Right ventricle myocardium superior (tissue), 1 donor: Measurements from ENCODE around the gene PDPK1. TPM values are rescaled to one million over a fixed set of nuclear protein-coding genes. Genes with fewer than 3 reads are reported as not detected.

Experiments used
- ATAC-seq: fragments of 200-7000 bp; cut with Tn5 transposase; one replicate; pipeline ENCODE4 v1.9.1; 2020; ENCODE audit warnings: mild to moderate bottlenecking; ENCODE audit not compliant: poor library complexity
- DNase-seq: peaks from one replicate; pipeline ENCODE4 v3.0.0-alpha.2; 2020
- intact Hi-C: fragments of 100-400 bp; cut with DNase I; formaldehyde crosslinking; loops from one replicate; pipeline ENCODE4 v1.11.2; 2022
- long read RNA-seq: library from polyadenylated mRNA; unstranded; transcript quantifications from one replicate; pipeline ENCODE4 v2.0.0, GENCODE V29; 2021
- total RNA-seq: library from RNA; stranded (reverse); fragmentation: NEBNext Ultra II Directional; extraction: Animal tissue kit (Norgen Biotek cat#: 25700); gene quantifications from one replicate; pipeline ENCODE4 v1.2.1, GENCODE V29; 2021
- donor health status: DM: no; HTN: yes; CAD: no; lungs with severe emphysema.

Gene PDPK1
- 38.5 TPM for total RNA-seq
- long read RNA-seq, full-length matches to known transcripts, result 9 of 51 reads
- long read RNA-seq, partial matches to known transcripts, result 1 of 51 reads
- long read RNA-seq, other reads (novel, unspliced or antisense), result 41 of 51 reads

DNA sequence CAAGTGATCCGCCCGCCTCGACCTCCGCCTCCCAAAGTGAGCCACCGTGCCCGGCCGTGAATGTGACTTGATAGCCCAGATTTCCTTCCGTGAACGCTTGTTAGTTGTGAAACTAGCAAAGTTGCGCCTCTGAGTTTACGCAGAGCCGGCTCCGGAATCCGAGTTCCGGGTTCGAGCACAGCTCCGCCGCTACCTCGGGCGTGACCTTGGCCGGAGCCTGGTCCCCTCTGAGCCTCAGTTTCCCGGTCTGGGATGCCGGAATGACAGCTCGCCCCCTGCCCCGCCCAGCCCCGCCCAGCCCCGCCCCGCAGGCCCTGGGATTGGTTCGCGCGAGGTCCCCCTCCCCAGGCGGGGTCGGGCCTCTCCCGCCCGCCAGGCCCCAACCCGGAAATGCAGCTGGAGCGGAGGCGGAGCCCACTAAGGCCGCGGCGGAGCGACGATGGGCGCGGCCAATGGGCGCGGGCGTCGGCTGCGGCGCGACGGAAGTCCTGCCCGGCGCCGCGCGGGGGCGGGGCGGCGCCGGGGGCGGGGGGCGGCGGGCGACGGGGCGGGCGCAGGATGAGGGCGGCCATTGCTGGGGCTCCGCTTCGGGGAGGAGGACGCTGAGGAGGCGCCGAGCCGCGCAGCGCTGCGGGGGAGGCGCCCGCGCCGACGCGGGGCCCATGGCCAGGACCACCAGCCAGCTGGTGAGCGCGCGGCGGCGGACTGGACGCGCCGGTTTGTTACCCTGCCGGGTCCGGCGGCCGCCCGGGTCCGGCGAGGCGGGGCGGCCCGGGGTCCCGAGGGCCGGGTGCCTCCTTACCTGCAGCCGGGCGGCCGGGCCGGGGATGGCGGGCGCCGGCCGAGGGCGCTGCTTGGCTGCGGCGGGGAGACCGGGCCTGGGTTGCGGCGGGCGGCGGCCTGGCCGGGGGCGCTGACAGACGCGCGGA is at the start of gene PDPK1:
TSS of gene PDPK1 (plus strand) at position 571 of the 929 bp plus-strand sequence. CDS start at position 663, 92 bp downstream.
- intact Hi-C loops, result no loop called here
- ATAC-seq, result peak; percentile 94
- DNase-seq, result peak; percentile 96

DNA sequence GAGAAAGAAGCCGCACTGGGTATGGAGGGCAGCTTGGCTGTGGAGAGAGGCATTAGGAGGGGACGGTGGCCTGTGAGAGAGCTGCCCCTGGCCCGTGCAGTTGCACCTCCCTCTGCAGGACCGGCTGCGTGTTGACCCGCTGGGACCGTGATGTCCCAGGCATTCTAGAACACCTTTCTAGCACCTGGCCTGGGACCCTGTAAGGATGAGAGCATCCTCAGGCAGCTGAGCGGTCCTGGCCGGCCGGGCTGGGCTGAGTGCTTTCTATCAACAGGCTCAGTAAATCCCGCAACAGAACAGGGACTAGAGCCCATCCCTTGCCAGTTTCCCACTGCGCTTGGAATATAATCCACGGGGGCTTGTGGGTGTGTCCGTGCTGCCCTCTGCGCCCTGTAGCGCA is 48.2 kb upstream of the PDPK1 start:
- DNase-seq, result no peak
- no peak for ATAC-seq
- intact Hi-C loops, result no loop called here

DNA sequence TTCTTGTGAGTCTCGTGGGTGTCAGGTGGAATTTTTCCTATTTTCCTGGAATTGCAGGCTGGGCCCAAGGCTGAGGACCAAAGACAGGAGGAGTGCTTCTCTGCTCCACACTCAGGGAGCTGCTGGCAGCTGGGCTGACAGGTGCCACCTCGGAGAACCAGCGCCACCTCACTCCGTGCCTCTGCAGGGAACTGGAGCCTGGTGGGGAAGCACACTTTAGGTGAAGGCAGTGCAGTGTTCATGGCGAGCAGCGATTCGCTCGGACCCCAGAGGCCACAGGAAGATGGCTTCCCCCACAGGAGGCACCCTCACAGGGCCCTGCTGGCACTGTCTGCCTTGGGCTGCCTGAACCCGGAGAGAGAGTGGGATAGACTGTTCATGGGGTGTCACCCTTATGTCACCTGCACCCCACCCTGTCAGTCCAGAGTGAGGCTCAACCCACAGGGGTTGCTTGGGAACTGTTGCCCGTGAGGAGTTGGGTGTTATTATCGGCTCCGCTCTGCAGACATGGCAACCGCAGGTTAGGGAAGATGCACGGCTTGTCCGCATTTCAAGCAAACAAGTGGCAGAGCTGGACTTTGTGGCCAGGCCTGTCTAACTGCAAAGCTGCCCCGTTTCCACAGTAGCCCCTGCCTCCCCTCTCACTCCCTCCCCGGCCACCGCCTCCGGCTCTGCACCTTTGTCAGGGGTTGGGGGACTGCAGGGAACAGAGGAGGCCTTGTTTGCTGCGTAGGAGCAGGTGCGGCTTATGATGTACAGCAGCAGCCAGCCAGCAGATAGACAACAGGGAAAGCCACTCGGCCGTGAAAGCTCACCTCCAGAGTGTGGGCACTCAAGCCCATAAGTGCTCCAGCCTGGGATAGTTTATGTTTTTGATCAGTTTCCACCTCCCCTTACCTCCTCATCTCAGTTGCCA is 47.4 kb upstream of the PDPK1 start:
- intact Hi-C loops, result no loop called here
- no peak for DNase-seq

DNA sequence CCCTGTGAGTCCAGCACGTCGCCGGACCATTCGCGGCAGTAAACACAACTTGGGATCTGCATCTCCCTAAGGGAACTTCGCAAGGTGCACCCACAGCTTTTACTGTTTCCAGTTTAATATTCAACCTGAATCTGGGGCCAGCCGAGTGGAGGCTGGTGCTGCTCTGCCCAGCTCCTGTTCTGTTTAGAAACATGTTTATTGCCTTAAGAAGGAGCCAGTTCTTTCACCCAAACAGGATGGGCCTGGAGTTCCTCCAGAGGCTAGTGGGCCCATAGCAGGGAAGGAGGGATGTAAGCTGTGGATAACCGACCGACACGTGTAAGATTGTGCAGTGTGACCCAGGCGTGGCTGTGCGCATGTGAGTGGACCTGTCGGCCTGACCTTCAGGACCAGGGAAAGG is 45.5 kb upstream of the PDPK1 start:
- DNase-seq, result no peak
- no peak for ATAC-seq
- intact Hi-C loops, result no loop called here

More for the DNA sequence above, 47.4 kb upstream of the PDPK1 start:
- ATAC-seq, result no peak

DNA sequence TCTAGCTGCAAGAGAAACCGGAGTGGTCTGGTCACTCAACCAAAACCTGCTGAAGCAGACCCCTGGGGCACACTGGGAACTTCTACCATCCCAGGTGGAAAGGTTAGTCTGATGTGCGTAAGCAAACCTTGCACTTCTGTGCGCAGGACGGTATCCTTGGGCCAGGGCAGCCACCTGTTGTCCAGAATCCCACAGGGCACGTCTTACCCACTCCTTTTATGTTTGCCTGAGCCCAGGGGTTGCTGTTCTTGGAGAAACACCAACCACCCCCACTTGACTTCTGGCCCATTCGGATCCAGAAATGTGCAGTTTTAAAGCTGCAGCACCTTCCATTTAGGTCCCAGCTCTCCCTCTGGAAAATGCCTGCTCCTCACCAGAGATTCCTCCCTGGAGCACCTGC is 44.2 kb upstream of the PDPK1 start:
- intact Hi-C loops, result no loop called here
- ATAC-seq (no peak), DNase-seq (no peak)

DNA sequence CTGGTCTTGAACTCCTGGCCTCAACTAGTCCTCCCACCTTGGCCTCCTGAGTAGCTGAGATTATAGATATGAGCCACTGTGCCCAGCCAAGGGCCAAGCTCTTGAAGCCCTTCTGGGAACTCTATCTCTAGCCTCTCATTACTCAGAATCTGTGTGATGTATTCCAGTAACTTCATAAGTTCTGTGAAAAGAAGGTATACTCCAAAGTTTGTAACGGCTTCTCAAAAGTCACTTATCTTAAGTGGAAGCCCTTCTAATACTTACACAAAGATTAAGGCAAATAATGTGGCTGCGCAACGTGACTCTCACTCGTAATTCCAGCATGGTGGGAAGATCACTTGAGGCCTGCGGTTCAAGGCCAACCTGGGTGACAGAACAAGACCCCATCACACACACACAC is 43.2 kb upstream of the PDPK1 start:
- ATAC-seq, result no peak
- intact Hi-C loops, result no loop called here

DNA sequence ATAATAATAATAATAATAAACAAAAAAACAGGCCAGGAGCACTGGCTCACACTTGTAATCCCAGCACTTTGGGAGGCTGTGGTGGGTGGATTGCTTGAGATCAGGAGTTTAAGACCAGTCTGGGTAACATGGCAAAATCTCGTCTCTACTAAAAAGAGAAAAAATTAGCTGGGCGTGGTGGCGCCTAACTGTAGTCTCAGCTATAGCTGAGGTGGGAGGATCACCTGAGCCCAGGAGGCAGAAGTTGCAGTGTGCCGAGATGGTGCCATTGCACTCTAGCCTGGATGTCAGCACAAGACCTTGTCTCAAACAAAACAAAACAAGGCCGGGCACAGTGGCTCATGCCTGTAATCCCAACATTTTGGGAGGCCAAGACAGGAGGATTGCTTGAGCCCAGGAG is 42.8 kb upstream of the PDPK1 start:
- ATAC-seq, result no peak
- no peak for DNase-seq
- intact Hi-C loops, result no loop called here

More for the DNA sequence above, 43.2 kb upstream of the PDPK1 start:
- no peak for DNase-seq

DNA sequence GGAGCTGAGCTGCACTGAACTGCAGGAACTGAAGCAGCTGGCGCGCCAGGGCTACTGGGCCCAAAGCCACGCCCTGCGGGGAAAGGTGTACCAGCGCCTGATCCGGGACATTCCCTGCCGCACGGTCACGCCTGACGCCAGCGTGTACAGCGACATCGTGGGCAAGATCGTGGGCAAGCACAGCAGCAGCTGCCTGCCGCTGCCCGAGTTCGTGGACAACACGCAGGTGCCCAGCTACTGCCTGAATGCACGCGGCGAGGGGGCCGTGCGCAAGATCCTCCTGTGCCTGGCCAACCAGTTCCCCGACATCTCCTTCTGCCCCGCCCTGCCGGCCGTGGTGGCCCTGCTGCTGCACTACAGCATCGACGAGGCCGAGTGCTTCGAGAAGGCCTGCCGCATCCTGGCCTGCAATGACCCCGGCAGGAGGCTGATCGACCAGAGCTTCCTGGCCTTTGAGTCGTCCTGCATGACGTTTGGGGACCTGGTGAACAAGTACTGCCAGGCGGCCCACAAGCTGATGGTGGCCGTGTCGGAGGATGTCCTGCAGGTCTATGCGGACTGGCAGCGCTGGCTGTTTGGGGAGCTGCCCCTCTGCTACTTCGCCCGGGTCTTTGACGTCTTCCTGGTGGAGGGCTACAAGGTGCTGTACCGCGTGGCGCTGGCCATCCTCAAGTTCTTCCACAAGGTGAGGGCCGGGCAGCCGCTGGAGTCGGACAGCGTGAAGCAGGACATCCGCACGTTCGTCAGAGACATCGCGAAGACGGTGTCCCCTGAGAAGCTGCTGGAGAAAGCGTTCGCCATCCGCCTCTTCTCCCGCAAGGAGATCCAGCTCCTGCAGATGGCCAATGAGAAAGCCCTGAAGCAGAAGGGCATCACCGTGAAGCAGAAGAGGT is 41.4 kb upstream of the PDPK1 start:
- intact Hi-C loops, result no loop called here
- ATAC-seq (no peak), DNase-seq (no peak)

DNA sequence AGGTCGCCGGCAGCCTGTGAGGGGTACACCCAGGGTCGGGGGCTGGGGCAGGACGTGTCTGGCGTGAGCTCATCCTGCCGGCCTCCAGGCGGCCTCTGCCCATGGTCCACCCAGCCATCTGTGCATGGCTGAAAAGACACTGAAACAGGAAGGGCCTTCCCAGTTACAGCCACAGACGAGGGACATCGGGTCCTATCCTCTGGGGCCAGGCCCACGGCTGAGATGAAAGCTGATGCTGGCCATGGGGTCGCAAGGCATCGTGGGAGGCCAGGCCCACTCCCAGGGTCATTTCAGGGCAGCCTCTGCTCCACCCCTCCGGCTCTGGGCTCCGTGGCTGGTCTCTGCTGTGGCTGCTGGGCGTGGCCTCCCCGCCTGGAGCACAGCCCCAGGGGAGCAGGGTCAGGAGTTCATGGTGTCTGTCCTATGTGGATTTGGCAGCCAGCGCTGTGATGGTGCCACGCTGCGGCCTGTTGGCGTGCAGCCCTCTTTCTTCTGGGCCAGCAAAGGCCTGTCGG is 40.6 kb upstream of the PDPK1 start:
- intact Hi-C loops, result no loop called here
- DNase-seq (peak; percentile 91), ATAC-seq (peak; percentile 75)

DNA sequence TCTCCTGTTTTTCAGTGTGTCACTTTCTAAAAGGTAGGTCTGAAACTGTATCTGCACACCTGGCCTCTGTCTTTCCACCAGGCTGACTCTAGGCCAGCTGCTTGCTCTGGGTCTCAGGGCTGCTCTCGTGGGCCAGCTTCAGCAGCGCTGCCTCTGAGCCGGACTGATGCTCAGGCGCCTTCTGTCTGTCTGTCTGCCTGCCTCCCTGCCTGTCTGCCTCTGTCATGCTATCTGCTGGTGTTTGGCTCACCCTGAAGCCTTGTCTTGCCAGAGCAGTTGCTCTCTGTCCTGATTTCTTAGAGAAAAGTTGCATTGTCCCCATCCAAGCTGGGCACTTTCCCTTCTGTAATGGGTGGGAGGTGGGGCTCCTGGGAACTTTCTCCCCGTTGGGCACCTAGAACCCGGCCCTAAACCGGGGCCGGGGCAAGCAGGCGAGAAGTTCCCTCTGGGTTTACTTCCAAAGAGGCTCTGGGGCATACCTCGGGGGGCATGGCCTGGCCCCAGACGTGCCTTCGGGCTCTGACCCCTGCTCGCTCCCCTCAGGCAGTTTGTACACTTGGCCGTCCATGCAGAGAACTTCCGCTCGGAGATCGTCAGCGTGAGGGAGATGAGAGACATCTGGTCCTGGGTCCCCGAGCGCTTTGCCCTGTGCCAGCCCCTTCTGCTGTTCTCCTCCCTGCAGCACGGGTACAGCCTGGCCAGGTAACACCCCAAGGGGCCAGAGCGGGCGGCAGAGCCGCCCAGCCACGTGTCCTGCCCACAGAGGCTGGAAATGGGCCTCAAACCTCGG is 39.9 kb upstream of the PDPK1 start:
- ATAC-seq (peak; percentile 3), DNase-seq (no peak)
- intact Hi-C loops, result no loop called here

DNA sequence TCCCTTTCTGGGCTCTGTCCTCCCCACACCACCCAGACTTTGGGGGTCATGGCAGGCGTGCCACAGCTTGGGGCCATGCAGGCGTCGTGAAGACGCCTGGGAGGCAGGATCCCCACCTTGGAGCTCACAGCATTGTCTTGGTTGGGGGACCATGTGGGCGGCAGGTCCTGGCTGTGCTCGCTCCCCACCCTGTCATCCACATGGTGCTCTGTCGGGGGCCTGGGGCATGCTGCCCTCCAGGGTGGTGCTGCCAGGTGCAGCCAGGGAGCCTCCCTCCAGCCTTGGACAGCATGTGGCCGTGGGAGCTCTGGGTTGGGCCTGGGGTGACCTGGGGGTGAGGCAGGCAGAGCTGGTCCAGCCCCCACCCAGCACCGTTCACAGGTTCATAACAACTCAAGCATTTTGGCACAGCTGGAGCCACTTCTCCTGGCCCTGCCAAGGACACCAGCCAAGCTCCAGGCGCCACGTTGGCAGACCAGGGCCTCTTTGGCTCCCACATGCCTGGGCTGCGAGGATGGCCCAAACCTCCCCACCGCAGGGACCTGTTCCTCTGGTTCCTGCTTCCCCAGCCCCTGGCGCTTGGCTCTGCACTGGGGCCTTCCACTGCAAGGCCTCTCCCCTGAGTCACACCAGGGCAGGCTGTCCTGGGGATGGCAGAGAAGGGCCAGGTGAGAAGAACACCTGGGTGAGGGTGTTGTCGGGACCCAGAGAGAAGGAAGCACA is 39.1 kb upstream of the PDPK1 start:
- intact Hi-C loops, result no loop called here
- DNase-seq (peak; percentile 78), ATAC-seq (peak; percentile 57)

DNA sequence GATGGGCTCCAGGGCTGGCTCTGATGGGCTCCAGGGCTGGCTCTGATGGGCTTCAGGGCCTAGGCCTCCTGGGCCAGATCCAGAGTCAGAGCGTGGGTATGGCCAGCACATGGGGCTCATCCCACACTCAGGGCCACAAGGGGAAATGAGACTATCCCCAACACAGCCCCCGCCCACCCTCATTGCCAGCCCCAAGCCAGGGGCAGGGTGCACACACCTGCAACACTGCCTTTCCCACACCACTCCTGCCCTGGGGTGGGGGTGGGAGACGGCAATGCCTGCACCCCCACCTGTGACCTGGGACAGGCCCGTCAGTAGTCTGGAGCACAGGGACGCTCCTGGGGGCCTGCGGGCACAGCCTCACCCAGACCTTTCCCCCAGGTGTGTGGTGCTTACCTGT is 38.4 kb upstream of the PDPK1 start:
- intact Hi-C loops, result no loop called here
- ATAC-seq (no peak), DNase-seq (no peak)

DNA sequence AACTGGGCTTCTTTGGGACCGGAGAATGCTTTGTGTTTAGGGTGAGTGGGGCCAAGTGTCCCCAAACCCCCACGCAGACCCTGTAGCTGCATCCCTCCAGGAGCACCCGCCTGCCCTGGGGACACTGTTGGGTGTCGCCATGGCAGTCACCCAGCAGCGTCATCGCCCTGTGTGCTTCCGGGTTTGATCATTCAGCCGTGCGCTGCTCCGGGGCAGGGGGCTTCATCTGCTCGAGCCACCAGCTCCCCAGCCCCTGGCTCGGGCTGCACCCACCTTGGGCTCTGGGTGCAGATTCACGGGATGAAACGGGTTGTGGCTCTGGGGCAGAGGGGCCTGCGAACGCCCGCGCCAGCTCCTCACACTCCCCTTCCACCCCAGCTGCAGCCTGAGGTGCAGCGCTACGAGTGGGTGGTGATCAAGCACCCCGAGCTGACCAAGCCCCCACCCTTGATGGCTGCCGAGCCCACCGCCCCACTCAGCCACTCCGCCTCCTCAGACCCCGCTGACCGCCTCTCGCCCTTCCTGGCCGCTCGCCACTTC is 37.9 kb upstream of the PDPK1 start:
- intact Hi-C loops, result loop anchor here (5.0 kb wide), 1 partner anchor 158 kb away; the partner anchor contains the start of gene ABCA3
- DNase-seq (no peak), ATAC-seq (no peak)

DNA sequence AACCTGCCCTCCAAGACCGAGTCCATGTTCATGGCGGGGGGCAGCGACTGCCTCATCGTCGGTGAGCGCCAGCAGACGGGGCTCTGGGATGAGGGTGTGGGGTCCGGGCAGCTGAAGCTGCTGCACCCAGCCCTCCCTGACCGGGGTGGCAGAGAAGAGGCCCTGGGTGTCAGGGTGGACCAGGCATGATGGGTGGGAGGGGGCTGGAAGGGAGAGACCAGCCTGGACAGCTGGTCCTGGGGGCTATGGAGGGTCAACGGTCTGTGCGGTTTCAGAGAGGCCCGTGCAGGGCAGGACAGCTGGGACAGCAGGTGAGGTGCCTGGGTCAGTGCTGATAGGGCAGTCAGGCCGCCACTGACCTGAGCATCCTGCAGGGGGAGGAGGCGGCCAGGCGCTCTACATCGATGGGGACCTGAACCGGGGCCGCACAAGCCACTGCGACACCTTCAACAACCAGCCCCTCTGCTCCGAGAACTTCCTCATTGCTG is 37.3 kb upstream of the PDPK1 start:
- intact Hi-C loops, result loop anchor here (5.0 kb wide), 1 partner anchor 158 kb away; the partner anchor contains the start of gene ABCA3
- no peak for DNase-seq
- ATAC-seq, result no peak

DNA sequence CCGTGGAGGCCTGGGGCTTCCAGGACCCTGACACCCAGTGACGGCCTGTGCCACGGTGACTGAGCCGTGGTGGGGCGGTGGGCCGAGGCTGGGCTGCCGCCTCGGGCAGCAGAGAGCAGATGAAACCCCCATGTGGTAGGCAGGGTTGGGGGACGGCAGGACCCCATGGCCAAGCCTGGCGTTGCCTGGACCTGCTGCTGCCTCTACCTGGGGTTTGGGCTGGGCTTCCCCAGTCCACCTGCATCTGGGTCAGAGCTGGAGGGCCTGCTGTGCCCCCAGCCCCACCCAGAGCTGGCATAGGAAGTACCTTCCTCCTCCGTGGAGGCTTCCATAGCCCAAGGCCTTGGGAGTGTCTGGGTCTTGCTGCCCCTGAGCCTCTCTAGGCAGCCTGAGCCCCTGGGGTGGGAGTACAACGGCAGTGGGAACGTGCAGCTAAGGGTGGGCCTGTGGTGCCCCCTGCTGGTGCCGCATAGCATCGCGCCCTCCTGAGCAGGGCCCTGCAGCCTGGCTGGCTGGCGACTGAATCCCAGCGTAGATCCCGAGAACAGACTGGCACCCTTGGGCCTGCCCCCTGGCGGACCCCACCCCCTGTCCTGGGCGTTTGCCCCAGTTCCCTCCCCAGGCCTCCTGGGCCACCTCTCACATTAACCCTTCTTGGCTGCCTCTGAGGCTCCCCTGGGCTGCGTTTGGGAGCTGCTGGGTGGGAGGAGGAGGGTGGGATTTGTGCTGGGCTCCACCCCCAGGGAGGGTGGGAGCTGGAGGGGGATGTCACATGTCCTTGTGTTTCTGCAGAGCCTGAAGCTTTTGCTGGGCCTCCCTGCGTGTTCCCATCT is 36.7 kb upstream of the PDPK1 start:
- peak; percentile 83 for ATAC-seq
- DNase-seq, result peak; percentile 91
- intact Hi-C loops, result loop anchor here (5.0 kb wide), 1 partner anchor 159 kb away; the partner anchor contains the start of gene ABCA3
